ENCODE results near the gene TCEAL7.

- no peak for TF ChIP-seq CTCF (conservative IDR thresholded peaks at IDR 0.05; ENCODE audit: low read depth, low read length)
- no peak for TF ChIP-seq EZH2 (IDR thresholded peaks at IDR 0.05; ENCODE audit: low read length, unreplicated experiment)
Measured at GRCh38 chrX:103330681-103331288, 746 bp downstream of the TCEAL7 start.
